AG09309 (cell line): Measurements from ENCODE around the gene ENTPD2.

Experiments used
- DNase-seq: peaks from one replicate; pipeline ENCODE4 v3.0.0-alpha.2; 2010; ENCODE audit warnings: low read depth
- H3K4me3 ChIP-seq: 2 replicates; pipeline ENCODE4 v1.5.1; 2011; ENCODE audit warnings: mild to moderate bottlenecking, low read depth, low read length, moderate library complexity; ENCODE audit not compliant: control insufficient read depth
- TF ChIP-seq, protein P1 (sequence below): IDR thresholded peaks from 2 replicates; pipeline ENCODE4 v1.5.1; 2011; ENCODE audit warnings: mild to moderate bottlenecking, low read depth, low read length, inconsistent platforms; ENCODE audit not compliant: insufficient read depth, control insufficient read depth; ENCODE audit errors: missing control alignments

The ENTPD2 gene

DNA sequence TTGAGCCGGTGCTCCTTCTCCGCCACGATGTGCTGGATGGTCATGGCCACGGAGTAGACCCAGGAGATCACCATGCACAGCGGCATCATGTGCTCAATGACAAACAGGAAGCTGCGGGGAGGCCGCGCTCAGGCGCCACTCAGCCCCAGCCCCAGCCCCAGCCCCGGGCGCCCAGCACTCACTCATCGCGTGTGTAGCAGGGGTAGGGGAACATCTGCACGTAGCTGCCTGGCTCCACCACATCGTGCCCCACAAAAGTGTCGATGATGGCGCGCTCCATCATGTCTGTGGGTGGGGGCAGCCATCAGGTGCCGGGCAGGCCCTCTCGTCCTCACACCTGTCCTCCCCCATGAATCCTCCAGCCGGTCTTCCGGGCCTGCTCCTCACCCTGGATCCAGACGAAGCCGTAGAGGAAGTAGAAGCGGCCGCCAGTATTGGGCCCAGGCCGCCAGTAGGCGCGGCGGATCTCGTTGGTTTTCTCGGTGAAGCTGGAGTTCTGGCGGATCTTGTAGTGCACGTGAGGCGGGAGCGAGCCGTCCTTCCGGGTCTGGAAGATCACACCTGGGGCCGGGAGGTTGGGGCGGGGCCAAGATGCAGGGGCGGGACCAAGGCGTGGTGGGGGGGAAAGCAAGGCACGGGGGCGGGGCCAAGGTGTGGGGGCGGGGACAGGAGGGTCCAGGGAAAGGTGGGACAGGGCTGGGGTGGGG is 35.9 kb downstream of the ENTPD2 start:
- H3K4me3 ChIP-seq: no peak overlapping the region
- no peak for DNase-seq
- TF ChIP-seq, protein P1, sequence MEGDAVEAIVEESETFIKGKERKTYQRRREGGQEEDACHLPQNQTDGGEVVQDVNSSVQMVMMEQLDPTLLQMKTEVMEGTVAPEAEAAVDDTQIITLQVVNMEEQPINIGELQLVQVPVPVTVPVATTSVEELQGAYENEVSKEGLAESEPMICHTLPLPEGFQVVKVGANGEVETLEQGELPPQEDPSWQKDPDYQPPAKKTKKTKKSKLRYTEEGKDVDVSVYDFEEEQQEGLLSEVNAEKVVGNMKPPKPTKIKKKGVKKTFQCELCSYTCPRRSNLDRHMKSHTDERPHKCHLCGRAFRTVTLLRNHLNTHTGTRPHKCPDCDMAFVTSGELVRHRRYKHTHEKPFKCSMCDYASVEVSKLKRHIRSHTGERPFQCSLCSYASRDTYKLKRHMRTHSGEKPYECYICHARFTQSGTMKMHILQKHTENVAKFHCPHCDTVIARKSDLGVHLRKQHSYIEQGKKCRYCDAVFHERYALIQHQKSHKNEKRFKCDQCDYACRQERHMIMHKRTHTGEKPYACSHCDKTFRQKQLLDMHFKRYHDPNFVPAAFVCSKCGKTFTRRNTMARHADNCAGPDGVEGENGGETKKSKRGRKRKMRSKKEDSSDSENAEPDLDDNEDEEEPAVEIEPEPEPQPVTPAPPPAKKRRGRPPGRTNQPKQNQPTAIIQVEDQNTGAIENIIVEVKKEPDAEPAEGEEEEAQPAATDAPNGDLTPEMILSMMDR: no peak

DNA sequence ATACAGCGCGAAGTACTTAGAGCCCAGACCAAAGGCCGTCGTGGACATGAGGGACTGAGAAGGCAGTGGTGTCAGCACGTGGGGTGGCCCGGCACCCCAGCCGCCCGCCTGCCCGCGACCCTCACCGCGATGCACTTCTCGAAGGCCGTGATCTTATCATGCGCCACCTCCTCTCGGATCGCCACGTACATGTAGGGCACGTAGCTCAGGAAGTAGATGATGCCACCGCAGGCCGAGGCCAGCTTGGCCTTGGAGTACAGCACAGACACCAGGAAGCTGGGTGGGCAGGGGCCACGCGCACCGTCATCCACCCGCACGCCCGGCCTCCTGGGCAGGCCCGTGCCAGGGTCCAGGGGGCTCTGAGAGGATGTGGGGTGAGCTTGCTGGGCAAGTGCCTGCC is 36.8 kb downstream of the ENTPD2 start:
- DNase-seq: no peak
- TF ChIP-seq, protein P1: no peak
- H3K4me3 ChIP-seq: no peak overlapping the region

GRCh38 chr9:137016436-137016835 is 37.4 kb downstream of the ENTPD2 start:
- DNase-seq: no peak
- no peak overlapping the region for H3K4me3 ChIP-seq
- TF ChIP-seq, protein P1: no peak

DNA sequence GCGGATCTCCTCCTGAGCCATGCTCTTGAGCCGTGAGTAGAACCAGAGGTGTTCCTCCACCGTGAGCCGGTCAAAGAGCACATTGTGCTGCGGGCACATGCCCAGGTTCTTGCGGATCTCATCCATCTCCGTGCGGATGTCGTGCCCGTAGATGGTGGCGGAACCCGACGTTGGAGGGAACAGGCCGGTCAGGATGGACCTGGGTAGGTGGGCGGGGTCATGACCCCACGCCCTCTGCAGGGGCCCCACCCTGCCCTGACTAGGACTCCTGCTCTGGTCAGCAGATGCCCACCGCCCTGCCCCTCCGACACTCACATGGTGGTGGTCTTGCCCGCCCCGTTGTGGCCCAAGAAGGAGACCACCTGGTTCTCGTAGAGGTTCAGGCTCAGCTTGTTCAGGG is 37.9 kb downstream of the ENTPD2 start:
- TF ChIP-seq, protein P1: no peak
- DNase-seq: no peak
- H3K4me3 ChIP-seq: no peak overlapping the region

DNA sequence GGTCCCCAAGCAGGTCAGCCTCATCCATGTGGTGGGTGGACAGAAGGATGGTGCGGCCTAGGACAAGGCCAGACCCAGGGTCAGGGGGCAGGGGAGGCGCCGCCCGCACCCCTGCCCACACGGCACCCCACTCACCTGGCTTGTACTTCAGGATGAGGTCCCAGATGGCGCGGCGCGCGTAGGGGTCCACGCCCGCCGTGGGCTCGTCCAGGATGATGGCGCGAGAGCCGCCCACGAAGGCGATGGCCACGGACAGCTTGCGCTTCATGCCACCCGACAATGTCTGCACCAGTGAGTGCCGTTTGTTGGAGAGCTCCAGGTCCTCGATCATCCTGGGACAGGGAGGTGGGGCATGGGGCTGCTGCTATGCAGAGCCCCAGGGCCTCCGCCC is 38.3 kb downstream of the ENTPD2 start:
- no peak overlapping the region for H3K4me3 ChIP-seq
- TF ChIP-seq, protein P1: no peak
- DNase-seq: no peak

DNA sequence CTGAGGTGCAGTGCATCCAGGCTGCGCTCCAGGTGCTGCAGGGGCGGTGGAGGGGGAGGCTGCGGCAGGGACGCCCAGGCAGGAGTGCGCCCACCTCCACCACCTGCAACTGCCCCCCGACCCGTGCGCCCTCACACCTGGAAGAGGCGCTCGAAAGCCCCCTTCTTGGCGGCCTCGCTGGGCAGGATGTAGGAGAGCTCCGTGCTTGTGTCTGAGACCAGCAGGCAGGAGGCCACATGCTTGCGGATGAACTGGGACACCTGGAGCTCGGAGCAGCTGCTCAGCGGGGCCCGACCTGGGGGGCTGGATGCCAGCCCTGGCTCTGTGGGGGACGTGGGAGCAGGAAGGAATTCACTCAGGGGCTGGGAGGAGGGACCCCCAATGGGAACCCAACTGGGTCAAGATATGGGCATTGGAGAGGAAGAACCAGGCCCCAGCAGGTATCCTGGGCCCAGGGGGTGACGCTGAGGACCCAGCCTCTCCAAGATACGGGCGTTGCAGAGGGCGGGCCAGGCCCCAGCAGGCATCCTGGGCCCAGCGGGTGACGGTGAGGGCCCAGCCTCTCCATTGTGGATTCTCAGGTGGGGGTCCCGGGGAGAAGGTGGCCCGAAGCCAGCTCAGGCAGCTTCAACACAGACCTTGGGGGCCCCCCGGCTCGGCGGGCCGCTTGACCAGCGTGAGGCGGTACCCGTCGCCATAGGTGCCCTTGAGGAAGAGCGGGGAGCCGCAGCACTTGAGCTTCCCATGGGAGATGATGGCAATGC is 38.9 kb downstream of the ENTPD2 start:
- TF ChIP-seq, protein P1: no peak
- DNase-seq: no peak
- H3K4me3 ChIP-seq: no peak overlapping the region

DNA sequence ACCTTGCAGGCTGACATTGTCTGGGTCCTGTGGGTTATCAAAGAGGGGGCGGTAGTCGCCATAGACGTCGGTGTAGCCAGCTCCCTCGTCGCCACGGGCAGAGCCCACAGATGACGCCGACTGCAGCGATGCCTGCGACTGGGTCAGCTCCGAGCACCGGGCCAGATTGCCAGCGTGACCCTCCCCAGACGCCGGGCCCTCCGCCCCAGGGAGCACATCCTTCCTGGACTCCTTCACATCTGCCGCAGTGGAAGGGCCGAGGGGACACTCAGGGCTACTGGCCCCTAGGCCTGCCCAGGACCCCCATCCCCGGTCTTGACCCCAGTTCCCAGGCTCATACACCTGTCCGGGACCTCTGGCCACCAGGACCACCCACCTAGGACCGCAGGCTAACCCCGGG is 39.7 kb downstream of the ENTPD2 start:
- no peak for DNase-seq

More for the DNA sequence above, 39.7 kb downstream of the ENTPD2 start:
- TF ChIP-seq, protein P1: no peak
- H3K4me3 ChIP-seq: no peak overlapping the region
